HuH-7 (cell line): ENCODE data around the gene LPCAT2.

Experiments
- DNase-seq: peaks from one replicate; pipeline ENCODE4 v3.0.0; 2011; ENCODE audit warnings: low spot score

The LPCAT2 gene

GRCh38 chr16:55508941-55509931 is at the start of gene LPCAT2:
TSS of gene LPCAT2 (plus strand) at chr16:55509072. CDS start at chr16:55509182, 110 bp downstream.
- no peak for DNase-seq

GRCh38 chr16:55462241-55462640 is 46.6 kb upstream of the LPCAT2 start:
- no peak for DNase-seq

GRCh38 chr16:55464375-55464774 is 44.5 kb upstream of the LPCAT2 start:
- DNase-seq = no peak

GRCh38 chr16:55465077-55465896 is 43.6 kb upstream of the LPCAT2 start:
- peak; percentile 59 for DNase-seq

- no peak for DNase-seq
Measured at GRCh38 chr16:55466209-55466608, 42.7 kb upstream of the LPCAT2 start.

- no peak for DNase-seq
Measured at GRCh38 chr16:55467898-55468297, 41.0 kb upstream of the LPCAT2 start.

- DNase-seq = no peak
Measured at GRCh38 chr16:55468352-55468990, 40.4 kb upstream of the LPCAT2 start.

GRCh38 chr16:55469821-55470532 is 38.9 kb upstream of the LPCAT2 start:
- DNase-seq = no peak

GRCh38 chr16:55470533-55471371 is 38.1 kb upstream of the LPCAT2 start:
- DNase-seq = no peak

- no peak for DNase-seq
Measured at GRCh38 chr16:55471448-55472097, 37.3 kb upstream of the LPCAT2 start.

- no peak for DNase-seq
Measured at GRCh38 chr16:55473587-55473986, 35.3 kb upstream of the LPCAT2 start.

- DNase-seq = no peak
Measured at GRCh38 chr16:55474821-55475220, 34.1 kb upstream of the LPCAT2 start.

- no peak for DNase-seq
Measured at GRCh38 chr16:55475919-55476318, 33.0 kb upstream of the LPCAT2 start.

- no peak for DNase-seq
Measured at GRCh38 chr16:55476625-55477533, 32.0 kb upstream of the LPCAT2 start.

- no peak for DNase-seq
Measured at GRCh38 chr16:55477736-55478135, 31.1 kb upstream of the LPCAT2 start.

GRCh38 chr16:55478827-55479429 is 29.9 kb upstream of the LPCAT2 start, which contains the start of gene MMP2:
TSS of gene MMP2 (plus strand) at chr16:55479198. CDS start at chr16:55479480, 282 bp downstream.
- no peak for DNase-seq

- DNase-seq = no peak
Measured at GRCh38 chr16:55479430-55480140, 29.3 kb upstream of the LPCAT2 start.

- no peak for DNase-seq
Measured at GRCh38 chr16:55480228-55480655, 28.6 kb upstream of the LPCAT2 start.
